ENCODE data around the gene ZNF174.

Gene ZNF174

GRCh38 chr16:3400779-3401688 is at the start of gene ZNF174, which contains the start of gene ZSCAN32:
TSS of gene ZNF174 (plus strand) at chr16:3401215. CDS start at chr16:3402005, 790 bp downstream.
TSS of gene ZSCAN32 (minus strand) at chr16:3401004. CDS start at chr16:3397557, 3,447 bp downstream.
- DNase-seq, result peak; percentile 99

DNA sequence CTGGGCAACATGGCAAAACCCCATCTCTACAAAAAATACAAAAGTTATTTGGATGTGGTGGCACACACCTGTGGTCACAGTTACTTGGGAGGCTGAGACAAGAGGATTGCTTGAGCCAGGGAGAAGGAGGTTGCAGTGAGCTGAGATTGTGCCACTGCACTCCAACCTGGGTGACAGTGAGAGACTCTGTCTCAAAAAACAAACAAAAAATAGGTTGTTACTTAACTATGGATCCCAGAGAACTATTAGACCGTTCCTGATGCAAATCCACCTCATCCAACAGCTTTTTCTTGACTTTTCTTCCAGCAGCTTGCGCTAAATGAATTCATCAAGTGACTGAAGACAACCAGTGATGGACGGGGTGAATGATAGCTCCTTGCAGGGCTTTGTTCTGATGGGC is 45.4 kb upstream of the ZNF174 start, which contains the start of gene OR2C1:
OR2C1 (plus strand) TSS at position 301 of the 400 bp plus-strand sequence; CDS start at position 353, 52 bp downstream.
- no peak for DNase-seq

GRCh38 chr16:3356118-3356517 is 44.9 kb upstream of the ZNF174 start:
- no peak for DNase-seq

GRCh38 chr16:3358871-3359270 is 42.1 kb upstream of the ZNF174 start:
- peak; percentile 25 for DNase-seq

- no peak for DNase-seq
These were observed 38.1 kb upstream of the ZNF174 start for GRCh38 chr16:3362931-3363330.

GRCh38 chr16:3363793-3364192 is 37.2 kb upstream of the ZNF174 start:
- no peak for DNase-seq

DNA sequence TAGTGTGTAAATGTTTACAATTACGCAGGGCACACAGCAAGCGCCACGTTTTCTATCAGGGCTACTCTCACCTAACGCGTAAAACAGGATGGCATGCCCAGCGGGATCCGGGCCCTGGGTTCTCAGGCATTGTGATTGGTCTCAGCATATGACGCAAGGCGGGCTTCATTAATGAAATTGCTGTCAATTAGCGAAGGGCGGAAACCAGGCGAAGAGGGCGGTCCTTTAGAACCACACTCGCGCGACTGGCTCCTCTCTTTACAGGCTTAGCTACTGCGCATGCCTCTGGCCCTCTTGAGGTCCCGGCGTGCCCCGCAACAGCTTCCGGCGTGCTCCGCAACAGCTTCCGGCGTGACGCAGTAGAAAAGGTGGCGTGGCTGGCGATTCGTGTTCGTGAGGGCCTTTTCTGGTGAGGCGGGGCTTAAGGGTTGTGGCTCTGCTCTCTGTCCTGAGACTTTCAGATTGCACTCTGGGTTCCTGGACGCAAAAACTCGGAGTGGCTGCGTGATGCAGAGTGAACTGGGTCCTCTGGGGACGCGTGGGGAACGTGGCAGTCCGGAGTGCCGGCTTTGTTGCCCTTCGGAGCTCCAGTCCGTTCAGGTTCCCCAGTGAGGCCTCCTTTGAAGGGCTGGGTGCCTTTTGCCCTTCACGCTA is 36.1 kb upstream of the ZNF174 start:
- peak; percentile 97 for DNase-seq

- no peak for DNase-seq
These were observed 31.9 kb upstream of the ZNF174 start for GRCh38 chr16:3369073-3369472.

DNA sequence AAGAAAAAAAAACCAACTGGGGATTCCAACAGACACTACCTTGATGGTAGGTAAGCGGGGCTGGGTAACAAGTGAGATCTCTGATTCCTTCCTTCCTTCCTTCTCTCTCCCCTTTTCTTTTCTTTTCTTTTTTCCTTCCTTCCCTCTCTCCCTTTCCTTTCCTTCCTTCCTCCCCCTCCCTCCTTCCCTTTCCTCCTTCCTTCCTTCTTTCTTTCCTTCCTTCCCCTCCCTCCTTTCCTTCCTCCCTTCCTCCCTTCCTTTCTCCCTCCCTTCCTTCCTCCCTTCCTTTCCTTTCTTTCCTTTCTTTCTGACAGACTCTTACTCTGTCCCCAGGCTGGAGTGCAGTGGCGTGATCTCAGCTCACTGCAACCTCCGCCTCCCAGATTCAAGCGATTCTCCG is 25.3 kb upstream of the ZNF174 start:
- DNase-seq, result no peak

GRCh38 chr16:3377917-3378316 is 23.1 kb upstream of the ZNF174 start:
- no peak for DNase-seq

- no peak for DNase-seq
These were observed 18.0 kb upstream of the ZNF174 start for GRCh38 chr16:3383045-3383448.

DNA sequence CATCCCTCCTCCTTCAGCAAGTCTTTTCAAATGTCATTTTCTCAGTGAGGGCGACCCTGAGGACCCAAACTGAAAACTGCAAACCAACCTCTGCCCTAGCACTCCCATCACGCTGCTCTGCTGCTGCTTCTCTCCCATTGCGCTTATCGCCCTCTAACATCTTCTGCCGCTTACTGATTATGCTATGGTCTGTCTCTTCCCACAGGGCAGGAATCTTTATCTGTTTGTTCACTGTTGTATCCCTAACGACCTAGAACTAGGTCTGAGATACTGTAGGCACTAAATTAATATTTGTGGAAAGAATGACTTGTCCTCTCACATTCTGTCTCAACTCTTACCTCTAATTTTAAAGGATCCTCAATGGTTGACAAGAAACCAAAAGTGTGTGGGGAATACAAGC is 12.7 kb upstream of the ZNF174 start:
- DNase-seq, result no peak

GRCh38 chr16:3389663-3390338 is 11.2 kb upstream of the ZNF174 start:
- no peak for DNase-seq

- DNase-seq, result no peak
These were observed 603 bp upstream of the ZNF174 start for GRCh38 chr16:3400446-3400778.

DNA sequence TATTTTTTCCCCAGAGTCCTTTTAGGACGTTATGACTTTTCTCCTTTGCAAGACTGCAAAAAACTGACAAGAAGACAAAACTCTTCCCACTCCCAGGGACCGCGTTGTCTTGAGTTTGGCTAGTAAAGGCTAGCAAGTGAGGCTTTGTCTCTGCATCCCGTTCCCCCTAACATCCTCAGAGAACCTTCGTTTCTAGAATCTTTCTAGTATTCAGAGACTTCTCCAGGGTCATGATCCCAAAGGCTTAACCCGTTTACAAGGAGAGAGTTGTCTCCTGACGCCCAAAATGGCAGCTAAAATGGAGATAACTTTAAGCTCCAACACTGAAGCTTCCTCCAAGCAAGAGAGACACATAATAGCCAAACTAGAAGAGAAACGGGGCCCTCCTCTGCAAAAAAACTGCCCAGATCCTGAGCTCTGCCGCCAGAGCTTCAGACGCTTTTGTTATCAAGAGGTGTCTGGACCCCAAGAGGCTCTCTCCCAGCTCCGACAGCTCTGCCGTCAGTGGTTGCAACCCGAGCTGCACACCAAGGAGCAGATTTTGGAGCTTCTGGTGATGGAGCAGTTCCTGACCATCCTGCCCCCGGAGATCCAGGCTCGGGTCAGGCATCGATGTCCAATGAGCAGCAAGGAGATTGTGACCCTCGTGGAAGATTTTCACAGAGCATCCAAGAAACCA is 843 bp downstream of the ZNF174 start:
- peak; percentile 9 for DNase-seq

GRCh38 chr16:3408561-3409197 is 7.7 kb downstream of the ZNF174 start:
- DNase-seq, result no peak

- DNase-seq, result no peak
These were observed 12.8 kb downstream of the ZNF174 start for GRCh38 chr16:3413730-3414379.

DNA sequence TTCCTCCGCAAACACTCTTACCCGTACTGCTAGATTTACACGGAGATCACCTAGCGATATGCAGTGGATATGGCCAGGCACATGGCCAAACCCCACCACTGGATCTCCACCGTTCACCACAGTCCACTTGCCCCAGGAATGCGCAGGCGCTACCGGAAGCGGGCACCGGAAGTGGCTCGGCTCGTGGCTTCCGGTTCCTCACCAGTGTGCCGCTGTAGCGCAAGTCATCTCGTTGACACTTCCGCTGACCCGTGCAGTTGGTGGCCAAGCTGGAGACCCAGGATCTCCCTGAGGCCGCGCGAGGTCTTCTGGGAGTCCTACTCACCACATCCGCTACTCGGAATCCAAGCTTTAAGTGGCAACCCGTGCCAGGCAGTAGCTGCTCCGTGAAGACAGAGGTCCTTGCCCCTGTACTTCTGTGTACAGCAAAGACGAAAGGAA is 30.8 kb downstream of the ZNF174 start:
- peak; percentile 17 for DNase-seq

DNA sequence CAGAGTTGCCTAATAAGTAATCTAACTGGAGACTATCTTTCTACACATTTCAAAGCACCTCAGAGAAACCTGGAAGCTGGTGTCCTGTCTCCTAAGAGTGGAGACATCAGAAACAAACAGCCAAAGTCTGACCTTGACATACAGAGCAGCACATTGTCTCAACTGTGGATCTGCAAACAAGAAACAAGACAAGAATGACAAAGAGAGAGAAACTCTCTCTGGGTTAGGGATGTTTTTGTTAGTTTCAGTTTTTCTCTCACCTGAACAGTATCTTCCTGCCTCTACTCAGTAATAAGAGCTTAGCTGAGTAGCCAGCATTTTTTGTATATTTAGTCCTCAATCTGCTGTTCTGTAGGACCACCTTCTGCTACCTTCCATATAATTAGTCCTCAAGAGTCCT is 33.4 kb downstream of the ZNF174 start:
- DNase-seq, result no peak

DNA sequence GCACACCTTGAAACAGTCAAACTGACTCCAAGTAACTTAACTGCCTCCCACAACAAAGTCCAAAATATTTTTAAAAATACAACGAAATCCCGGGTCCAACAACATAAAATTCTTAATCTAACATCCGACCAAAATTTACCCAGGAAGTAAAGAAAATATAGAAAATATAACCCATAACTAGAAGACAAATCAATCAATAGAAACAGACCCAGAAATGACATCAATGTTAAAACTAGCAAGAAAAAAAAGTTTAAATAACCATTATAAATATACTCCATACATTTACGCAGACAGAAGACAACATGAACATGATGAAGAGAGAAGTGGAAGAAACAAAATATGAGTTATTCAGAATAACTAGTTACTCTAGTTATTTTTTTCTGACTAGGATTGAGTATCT is 38.6 kb downstream of the ZNF174 start:
- no peak for DNase-seq

- peak; percentile 93 for DNase-seq
These were observed 42.4 kb downstream of the ZNF174 start, which contains the start of the genes NAA60 and ZNF597 for GRCh38 chr16:3443108-3444031. TSS of gene NAA60 (plus strand) at chr16:3443680. CDS start at chr16:3476228, 32,548 bp downstream. TSS of gene ZNF597 (minus strand) at chr16:3443504. CDS start at chr16:3443153, 351 bp downstream.

All from EL (cell line).